Body of pancreas (tissue), 4 donors: ENCODE measurements around the gene PREP.

Source experiments
- POLR2A ChIP-seq, 3 donors: fragments of 450-650 bp; IDR thresholded peaks; one replicate each; pipeline ENCODE4 v1.6.1; 2016; ENCODE audit warnings: antibody characterized with exemption in 3 of 3, mild to moderate bottlenecking in 2 of 3
- TF ChIP-seq, protein P1 (sequence below), 7 experiments: fragments of 450-650 bp in 4 of 7; fragments of 200-600 bp in 3 of 7; sonication (generic) in 3 of 7; IDR thresholded peaks; one replicate each; pipeline ENCODE4 v1.5.1; 2016 to 2019; ENCODE audit warnings: antibody characterized with exemption in 7 of 7

DNA sequence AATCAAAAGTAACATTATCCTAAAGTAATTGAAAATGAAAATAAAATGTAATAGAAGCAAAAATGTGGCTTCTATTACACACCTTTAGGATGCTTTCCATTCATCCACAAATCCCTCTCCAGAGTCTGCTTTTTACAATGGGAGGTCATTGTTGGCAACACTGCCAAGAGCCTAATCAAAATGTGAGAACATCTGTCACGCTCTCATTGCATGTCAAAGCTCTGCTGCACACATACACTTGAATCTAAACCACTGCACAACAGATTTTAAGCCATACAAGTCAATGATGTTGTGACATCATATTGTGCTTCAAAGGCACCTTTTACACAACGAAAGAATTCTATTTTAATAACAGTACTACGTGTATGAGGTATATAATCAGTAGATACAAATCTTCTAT is 82.1 kb downstream of the PREP start:
- TF ChIP-seq, protein P1, sequence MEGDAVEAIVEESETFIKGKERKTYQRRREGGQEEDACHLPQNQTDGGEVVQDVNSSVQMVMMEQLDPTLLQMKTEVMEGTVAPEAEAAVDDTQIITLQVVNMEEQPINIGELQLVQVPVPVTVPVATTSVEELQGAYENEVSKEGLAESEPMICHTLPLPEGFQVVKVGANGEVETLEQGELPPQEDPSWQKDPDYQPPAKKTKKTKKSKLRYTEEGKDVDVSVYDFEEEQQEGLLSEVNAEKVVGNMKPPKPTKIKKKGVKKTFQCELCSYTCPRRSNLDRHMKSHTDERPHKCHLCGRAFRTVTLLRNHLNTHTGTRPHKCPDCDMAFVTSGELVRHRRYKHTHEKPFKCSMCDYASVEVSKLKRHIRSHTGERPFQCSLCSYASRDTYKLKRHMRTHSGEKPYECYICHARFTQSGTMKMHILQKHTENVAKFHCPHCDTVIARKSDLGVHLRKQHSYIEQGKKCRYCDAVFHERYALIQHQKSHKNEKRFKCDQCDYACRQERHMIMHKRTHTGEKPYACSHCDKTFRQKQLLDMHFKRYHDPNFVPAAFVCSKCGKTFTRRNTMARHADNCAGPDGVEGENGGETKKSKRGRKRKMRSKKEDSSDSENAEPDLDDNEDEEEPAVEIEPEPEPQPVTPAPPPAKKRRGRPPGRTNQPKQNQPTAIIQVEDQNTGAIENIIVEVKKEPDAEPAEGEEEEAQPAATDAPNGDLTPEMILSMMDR (IDR thresholded peaks at IDR 0.05), result no peak
- no peak for TF ChIP-seq POLR2A (IDR thresholded peaks at IDR 0.05)
